Mesenteric fat pad (tissue), 1 donor: ENCODE data around the gene COL11A1. TPM values are rescaled to one million over a fixed set of nuclear protein-coding genes. Genes with fewer than 3 reads are reported as not detected.
"Not testable (repeated sequence)": the region's sequence is repeated elsewhere in the genome, so short reads cannot be mapped to it uniquely, and the experiment has no call there.

Experiments
- DNase-seq: peaks from one replicate; pipeline ENCODE4 v3.0.0-alpha.2; 2020; ENCODE audit warnings: low spot score
- long read RNA-seq: library from polyadenylated mRNA; unstranded; transcript quantifications from one replicate; pipeline ENCODE4 v2.0.0, GENCODE V29; 2020
- total RNA-seq: library from RNA; stranded (reverse); fragmentation: NEBNext Ultra II Directional; extraction: Animal tissue kit (Norgen Biotek cat#: 25700); gene quantifications from one replicate; pipeline ENCODE4 v1.2.1, GENCODE V29; 2021
- donor health status: DM: yes; HTN: yes; CAD: no.

Gene COL11A1
- 0.22 TPM for total RNA-seq
- long read RNA-seq: 0 reads

GRCh38 chr1:103108376-103109150, at the start of gene COL11A1:
TSS of gene COL11A1 (minus strand) at chr1:103108522. CDS start at chr1:103108178, 344 bp downstream.
- DNase-seq: no peak

- DNase-seq: no peak
Observed at GRCh38 chr1:103156966-103157365, 48.6 kb upstream of the COL11A1 start.

GRCh38 chr1:103146166-103146565, 37.8 kb upstream of the COL11A1 start:
- DNase-seq: no peak

- no peak for DNase-seq
Observed at GRCh38 chr1:103145449-103145848, 37.1 kb upstream of the COL11A1 start.

GRCh38 chr1:103144681-103145080, 36.4 kb upstream of the COL11A1 start:
- no peak for DNase-seq

GRCh38 chr1:103142461-103142860, 34.1 kb upstream of the COL11A1 start:
- DNase-seq: no peak

GRCh38 chr1:103129796-103130195, 21.5 kb upstream of the COL11A1 start:
- DNase-seq: no peak

- no peak for DNase-seq
Observed at GRCh38 chr1:103129255-103129654, 20.9 kb upstream of the COL11A1 start.

- DNase-seq: not testable (repeated sequence)
Observed at GRCh38 chr1:103128256-103128655, 19.9 kb upstream of the COL11A1 start.

- no peak for DNase-seq
Observed at GRCh38 chr1:103125219-103125618, 16.9 kb upstream of the COL11A1 start.

- no peak for DNase-seq
Observed at GRCh38 chr1:103122983-103123720, 14.8 kb upstream of the COL11A1 start.

GRCh38 chr1:103120981-103121380, 12.7 kb upstream of the COL11A1 start:
- no peak for DNase-seq

- DNase-seq: no peak
Observed at GRCh38 chr1:103112546-103112945, 4.2 kb upstream of the COL11A1 start.

- no peak for DNase-seq
Observed at GRCh38 chr1:103111926-103112325, 3.6 kb upstream of the COL11A1 start.

GRCh38 chr1:103110701-103111100, 2.4 kb upstream of the COL11A1 start:
- DNase-seq: no peak

GRCh38 chr1:103109311-103109920, 1.1 kb upstream of the COL11A1 start:
- DNase-seq: no peak

GRCh38 chr1:103107741-103108375, 464 bp downstream of the COL11A1 start:
- DNase-seq: no peak

- no peak for DNase-seq
Observed at GRCh38 chr1:103106426-103107341, 1.6 kb downstream of the COL11A1 start.

GRCh38 chr1:103101399-103101798, 6.9 kb downstream of the COL11A1 start:
- no peak for DNase-seq

- DNase-seq: no peak
Observed at GRCh38 chr1:103089221-103089620, 19.1 kb downstream of the COL11A1 start.

- DNase-seq: no peak
Observed at GRCh38 chr1:103087256-103087655, 21.1 kb downstream of the COL11A1 start.
